Femur (tissue), 1 donor: ENCODE results near the gene DNAI2.
A peak's percentile ranks its signal among the peaks of the same experiment; 100 is the strongest.

Experiments used
- DNase-seq: peaks from one replicate; pipeline ENCODE4 v3.0.0-alpha.2; 2017

The DNAI2 gene

GRCh38 chr17:74307984-74308773 lies 34.1 kb downstream of the DNAI2 start:
- DNase-seq = no peak

- DNase-seq = no peak
Measured at GRCh38 chr17:74309902-74310301, 35.9 kb downstream of the DNAI2 start.

- DNase-seq = no peak
Measured at GRCh38 chr17:74314877-74315276, 40.8 kb downstream of the DNAI2 start.

DNA sequence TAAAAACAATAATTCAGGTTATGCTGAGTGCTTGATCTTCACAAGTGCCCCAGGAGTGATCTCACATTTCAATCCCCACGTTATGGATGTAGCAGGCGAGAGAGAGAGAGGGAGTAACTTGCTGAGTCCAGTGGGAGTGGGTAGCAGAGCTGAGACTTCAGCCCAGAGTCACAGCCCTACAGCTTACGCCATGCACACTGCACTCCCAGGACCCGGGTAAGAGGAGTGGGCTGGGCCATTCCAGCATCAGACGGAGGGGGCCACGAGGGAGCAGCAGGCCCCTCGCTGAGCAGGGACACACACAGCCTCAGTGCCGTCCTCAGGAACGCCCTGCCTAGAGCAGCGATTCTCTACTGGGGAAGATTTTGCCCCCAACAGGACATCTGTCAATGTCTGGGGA lies 42.2 kb downstream of the DNAI2 start:
- no peak for DNase-seq

DNA sequence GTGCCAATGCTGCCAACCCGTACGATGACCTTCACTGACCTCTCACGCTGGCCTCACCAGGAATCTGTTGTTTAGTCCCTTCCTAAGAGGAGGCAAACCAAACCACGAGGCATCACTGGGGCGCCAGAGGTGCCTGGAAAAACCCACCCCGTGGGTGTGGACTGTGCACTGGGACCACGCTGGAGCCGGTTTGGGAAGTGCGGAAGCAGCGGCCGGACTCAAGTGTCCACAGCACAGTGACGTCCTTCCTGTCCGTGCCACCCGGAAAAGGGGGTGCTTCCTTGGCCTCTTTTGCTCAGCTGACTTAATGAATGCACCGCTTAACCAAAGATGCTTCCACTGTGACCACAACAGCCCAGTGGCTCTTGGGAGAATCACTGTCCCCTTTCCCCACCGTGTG lies 43.0 kb downstream of the DNAI2 start:
- DNase-seq = no peak

DNA sequence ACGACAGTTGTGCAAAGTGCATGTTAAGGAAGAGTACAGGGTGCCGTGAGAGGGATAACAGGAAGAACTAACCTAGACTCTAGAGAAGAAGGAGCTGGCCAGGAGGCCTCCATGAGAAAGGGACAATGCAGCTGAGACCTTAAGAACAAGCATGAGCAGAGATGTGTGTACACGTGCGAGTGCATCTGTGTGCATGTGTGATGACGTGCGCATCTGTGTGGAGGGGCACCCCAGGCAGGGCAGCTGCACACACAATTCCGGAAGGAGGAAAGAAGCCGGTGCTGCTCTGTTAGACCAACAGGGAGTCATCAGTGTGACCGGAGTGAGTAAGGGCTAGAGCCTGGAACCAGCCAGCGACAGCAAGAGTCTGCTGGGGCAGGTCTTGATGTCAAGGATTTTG lies 44.4 kb downstream of the DNAI2 start:
- no peak for DNase-seq

DNA sequence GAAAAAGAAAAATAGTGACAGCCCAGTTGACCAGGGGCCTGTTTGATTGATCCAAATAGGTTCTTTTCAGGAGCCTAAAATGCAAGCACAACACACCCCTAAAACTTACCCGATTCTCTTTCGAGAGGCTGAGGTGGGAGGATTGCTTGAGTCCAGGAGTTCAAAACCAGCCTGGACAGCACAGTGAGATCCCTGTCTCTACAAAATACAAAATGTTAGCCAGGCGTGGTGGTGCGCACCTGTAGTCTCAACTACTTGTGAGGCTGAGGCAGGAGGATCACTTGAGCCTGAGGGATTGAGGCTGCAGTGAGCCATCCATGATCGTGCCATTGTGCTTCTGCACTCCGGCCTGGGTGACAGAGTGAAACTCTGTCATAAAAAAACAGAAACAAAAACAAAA lies 50.5 kb downstream of the DNAI2 start:
- DNase-seq = no peak

DNA sequence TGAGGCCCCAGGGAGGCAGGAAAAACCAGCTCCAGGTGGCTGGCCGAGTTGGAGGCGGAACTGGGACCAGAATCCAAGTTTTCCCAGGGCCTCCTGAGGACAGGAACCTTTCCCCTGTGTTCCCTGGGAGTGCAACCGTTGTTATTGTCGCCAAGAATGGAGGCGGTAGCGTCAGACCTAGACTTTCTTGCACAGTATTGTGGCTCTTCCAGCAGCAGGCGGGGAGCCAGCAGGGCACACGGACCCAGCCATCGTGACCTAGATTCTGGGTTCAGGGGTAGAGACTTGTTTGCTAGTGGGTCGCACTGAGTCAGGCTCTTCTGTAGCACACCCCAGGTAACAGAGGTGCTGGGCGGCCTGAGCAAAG lies 51.3 kb downstream of the DNAI2 start:
- no peak for DNase-seq

- DNase-seq = peak; percentile 64
Measured at GRCh38 chr17:74325743-74326379, 51.8 kb downstream of the DNAI2 start, which contains the start of gene KIF19. Gene KIF19, plus strand, starts transcription at chr17:74326226. Its CDS starts 124 bp downstream, at chr17:74326350.

DNA sequence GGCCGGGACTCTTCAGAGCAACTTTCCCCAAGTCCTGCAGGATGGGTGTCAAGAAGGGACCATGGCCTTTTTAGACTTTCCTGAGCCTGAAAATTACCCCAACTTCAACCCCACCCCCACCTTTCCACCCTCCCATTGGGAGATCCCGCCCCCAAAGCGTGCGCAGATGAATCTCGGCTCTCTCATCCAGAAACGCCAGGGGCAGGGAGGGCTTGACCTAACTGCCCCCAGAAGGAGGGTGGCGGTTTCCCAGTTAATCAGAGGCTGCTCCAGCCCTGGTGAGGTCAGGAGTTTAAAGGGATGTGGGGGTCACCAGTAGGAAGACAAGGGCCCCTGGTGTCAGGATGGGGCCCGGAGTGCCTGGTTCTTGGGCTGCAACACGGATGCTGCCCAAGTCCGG lies 52.5 kb downstream of the DNAI2 start:
- no peak for DNase-seq

DNA sequence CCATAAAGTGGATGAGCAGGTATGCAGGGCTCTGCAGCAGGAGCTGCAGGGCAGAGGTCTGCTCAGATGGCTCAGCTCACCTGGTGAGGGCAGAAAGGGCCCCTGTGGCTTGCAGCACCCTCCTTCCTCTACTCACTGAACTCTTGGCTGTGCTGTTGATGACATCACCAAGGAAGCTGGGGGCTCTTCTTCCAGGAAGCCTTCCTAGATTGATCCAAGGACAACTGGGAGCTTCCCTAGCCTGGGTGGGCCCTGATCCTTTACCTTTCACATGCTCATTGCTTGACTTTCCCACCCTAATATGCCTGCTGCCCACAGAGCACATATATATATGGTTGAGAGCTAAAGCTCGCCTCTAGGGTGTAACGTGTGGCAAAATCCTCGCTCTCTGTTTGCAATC lies 54.5 kb downstream of the DNAI2 start:
- no peak for DNase-seq

DNA sequence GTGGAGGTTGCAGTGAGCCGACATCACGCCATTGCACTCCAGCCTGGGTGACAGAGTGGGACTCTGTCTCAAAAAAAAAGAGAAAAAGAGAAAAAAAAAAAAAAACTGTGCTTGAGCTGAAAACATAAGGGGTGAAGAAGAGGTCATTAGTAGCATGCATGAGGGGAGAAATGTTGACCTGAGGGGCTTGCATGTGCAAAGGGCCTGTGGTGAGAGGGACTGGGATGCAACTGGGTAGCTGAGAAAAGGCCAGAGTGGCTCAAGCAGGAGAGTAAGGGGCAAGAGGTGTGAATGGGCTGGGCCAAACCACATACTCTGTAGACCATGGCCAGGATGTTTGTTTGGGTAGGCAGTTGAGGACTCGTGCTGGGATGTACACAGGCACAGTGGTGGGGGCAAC lies 55.3 kb downstream of the DNAI2 start:
- DNase-seq = no peak

DNA sequence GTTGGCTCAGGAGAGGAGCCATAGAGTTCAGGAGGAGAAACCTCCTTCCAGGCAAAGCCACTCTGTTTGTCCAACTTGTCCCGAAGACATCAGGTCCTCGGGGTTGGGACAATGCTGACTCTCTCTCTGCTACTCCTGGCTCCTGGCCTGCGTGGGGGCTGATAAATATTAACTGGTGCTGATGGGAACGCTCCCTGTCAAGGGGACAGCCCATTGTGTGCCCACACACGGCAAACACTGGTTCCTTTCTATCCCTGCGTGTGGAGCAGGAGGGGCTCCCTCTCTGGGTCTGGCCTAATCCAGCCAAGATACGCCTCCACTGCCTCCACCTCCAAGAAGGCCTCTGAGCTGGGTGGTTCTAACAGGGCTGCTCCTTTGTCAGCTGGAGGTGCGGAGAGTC lies 56.4 kb downstream of the DNAI2 start:
- no peak for DNase-seq

GRCh38 chr17:74332017-74332650 lies 58.1 kb downstream of the DNAI2 start:
- no peak for DNase-seq

DNA sequence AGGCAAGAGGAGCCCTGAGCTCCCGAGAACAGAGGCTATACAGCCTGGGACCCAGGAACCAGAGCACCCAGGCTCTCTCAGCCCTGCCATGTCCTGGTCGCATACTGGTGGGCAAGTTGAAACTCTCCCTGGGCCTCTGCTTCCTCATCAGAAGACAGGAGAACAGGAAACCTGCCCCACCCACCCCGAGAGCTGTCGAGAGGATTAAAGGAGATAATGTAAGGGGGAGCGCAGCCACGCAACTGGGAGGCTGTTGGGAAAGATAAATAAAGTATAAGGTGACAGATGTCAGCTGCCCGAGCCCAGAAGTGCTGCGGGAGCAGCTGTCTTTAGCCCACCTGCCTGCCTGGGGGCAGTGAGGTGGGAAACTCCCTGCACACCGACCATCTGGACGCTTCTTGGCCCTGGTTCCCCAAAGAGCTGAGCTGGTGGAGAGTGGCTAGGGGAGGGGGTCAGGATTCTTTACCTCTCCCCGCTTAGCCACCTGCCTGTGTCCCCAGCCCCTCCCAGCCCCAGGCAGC lies 58.8 kb downstream of the DNAI2 start:
- DNase-seq = no peak

- DNase-seq = no peak
Measured at GRCh38 chr17:74334393-74335039, 60.5 kb downstream of the DNAI2 start.

DNA sequence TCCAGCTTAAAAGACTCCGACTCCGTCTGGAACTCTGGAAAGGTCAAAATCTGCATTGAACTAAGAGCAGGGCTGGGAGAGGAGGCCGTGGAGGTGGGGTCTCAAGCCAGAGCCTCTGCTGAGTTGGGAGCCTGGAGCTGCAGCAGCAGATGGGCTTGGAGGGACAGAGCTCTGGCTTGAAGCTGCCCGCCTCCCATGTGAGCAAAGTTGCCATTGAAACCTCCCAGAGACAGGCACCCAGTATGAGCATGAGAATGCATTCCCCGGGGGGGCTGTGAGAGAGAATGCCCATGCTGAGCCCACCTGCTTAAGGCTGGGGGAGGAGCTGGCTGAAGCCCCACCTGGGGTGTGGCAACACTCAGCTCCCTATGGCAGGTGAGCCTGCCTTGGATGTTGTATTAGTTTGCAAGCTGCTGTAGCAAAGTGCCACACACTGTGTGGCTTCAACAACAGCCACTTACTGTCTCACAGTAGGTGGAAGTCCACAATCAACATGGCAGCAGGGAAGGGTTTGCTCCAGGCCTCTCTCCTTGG lies 61.6 kb downstream of the DNAI2 start:
- no peak for DNase-seq

DNA sequence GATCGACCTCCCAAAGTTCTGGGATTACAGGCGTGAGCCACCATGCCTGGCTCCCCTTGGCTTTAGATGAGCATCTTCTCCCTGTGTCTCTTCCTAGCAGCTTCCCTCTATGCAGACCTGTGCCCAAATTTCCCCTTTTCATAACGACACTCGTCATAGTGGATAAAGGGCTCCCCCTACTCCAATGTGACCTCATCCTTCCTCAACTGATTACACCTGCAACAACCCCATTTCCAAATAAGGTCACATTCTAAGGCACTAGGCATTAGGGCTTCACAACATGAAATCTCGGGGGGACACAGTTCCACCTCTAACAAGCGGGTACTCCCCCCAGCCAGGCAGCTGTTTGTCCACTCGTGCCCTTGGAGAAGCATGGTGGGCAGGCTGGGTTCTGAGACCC lies 62.3 kb downstream of the DNAI2 start:
- no peak for DNase-seq

DNA sequence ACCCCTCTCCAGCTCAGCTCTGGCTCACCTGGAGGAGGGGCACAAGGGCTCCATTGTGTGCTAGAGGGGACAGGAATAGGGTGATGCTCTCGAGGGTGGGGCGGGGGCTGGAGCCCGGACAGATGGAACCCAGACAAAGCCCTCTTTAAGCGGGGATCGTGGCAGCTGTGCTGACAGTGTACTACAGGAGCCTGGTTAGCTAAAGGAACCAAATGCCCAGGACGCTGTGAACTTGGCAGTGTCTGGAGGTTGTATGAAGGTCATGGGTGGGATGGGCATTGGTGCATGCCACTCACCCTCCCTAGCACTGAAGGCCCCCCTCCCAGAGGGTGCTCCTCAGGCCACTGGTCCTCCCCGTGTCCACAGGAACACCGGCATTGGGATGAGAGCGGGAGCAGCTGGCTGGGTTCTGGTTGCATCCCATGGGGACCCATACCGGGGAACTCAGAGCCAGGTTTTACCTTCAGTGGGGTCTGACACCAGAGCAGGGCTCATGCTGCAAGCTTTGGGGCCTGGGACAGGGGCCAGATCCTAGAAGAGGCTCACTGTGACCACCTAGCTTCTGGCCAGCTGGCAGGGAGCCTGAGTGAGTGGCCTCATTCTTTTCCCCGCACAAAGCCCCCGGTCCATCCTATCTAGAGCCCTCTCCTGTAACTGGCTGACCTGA lies 63.9 kb downstream of the DNAI2 start:
- peak; percentile 40 for DNase-seq

DNA sequence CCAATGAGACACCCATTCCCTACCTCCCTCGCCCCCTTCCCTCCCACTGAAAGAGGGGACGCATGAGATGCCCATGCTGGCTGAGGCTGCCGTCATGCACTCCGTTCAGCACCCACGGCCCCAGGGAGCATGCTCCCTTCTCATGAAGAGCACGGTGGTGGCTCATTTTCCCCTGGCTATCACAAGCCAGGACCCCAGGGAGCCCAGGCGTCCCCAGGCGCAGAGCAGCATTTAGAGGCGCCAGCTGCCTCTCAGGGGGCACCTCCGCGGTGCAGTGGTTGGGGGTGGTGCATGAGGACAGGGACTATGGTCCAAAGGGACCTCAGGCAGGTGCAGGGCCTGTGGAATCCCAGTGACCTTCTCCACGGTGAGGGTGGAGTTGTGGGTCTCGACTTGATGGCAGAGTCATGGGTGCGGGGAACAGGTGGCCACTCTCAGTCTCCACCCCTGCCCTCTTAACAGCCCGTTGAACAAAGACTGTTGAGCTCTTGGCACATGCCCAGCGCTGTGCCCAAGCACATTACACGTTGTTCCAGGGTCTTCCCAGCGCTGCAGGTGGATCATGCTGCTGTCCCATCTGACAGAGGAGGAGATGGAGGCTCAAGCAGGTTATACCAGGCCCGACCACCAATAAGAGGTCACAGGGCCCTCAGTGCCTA lies 65.6 kb downstream of the DNAI2 start:
- no peak for DNase-seq

DNA sequence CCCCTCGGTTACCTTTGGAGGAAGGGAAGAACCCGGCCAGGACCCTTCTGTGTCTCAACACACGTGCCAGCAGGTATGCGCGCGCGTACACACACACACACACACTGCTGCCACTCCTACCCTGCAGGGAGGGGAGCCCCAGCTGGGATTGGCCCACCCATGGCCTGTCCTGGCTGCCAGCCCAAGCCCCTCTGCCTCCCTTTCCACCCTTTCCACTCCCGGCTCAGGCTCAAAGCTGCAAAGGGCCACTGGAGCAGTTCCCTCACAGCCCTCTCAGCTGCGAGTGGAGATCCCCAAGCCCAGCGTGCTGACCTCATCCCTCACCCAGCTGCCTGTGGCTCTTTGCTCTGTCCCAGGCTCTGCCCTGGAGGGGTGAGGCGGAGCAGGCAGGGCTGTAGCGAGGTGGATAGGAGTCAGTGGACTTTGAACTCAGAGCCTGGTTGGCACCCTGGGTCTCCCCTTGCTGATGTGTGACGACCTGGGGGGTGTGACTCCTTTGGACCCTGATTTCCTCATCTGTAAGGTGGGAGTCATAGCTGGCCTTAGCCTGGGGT lies 66.5 kb downstream of the DNAI2 start:
- DNase-seq = no peak

DNA sequence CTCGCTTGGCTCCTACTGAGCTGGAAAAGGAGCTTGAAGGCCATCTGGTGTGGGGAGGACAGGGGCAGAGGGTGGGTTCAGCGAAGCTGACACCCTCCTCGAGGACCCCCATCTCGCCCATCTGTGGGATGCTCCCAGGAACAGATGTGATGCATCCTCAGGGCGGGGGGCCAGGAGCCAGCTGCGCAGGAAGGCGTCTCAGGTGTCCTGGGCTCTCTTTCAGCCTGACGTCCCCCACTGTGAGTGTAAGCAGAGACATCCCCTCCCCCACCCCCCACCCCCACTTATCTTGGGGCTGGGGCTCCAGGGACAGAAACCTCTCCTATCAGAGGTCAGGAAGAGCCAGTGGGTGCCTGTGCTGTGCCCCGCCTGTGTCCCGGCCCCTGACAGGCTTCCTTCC lies 68.2 kb downstream of the DNAI2 start:
- DNase-seq = no peak
